HCT116 (cell line): ENCODE results near the gene CDK9. TPM values are rescaled to one million over a fixed set of nuclear protein-coding genes. Genes with fewer than 3 reads are reported as not detected.

Experiments used
- ATAC-seq: fragments of 200-7000 bp; cut with Tn5 transposase; 2 replicates; pipeline ENCODE4 v1.9.1; 2020; ENCODE audit warnings: mild to moderate bottlenecking, moderate library complexity
- BruUV-seq: library from RNA; stranded (reverse); fragments of 400-500 nt; replicated peaks from 2 replicates; lab custom pipeline; 2021; lab: Mats Ljungman, UMichigan
- CTCF ChIA-PET: fragments of 300-600 bp; sonication (Branson Sonifier 250); formaldehyde crosslinking; loops from one replicate; lab custom pipeline; 2021; ENCODE audit warnings: antibody characterized with exemption; lab: Charles Lee
- POLR2A ChIA-PET: fragments of 300-600, 350-600 bp; sonication (Branson Sonifier 250); formaldehyde crosslinking; loops from one replicate; lab custom pipeline; 2021; ENCODE audit warnings: antibody characterized with exemption; lab: Charles Lee
- RAD21 ChIA-PET, 2 experiments: fragments of 300-600 bp; sonication (Branson Sonifier 250); formaldehyde crosslinking; loops; one replicate each; lab custom pipeline; 2023; ENCODE audit warnings: low total read pairs in 2 of 2; ENCODE audit not compliant: uncharacterized antibody in 2 of 2, unreplicated experiment in 2 of 2, low non-redundant PET in 1 of 2; lab: Charles Lee
- DNase-seq: peaks from one replicate; pipeline ENCODE4 v3.0.0-alpha.2; 2010; ENCODE audit warnings: low read depth, low spot score
- H2AFZ ChIP-seq: fragments of 200-600 bp; shearing (Covaris generic), sonication (generic); 2 replicates; pipeline ENCODE4 v1.6.1; 2017; ENCODE audit warnings: low read depth, mixed run types, mixed read lengths, antibody characterized with exemption, low read length; ENCODE audit not compliant: poor library complexity, severe bottlenecking
- H3K27ac ChIP-seq: 2 replicates; pipeline ENCODE4 v1.5.1; 2012; ENCODE audit warnings: low read depth, low read length
- H3K27me3 ChIP-seq: fragments of 200-600 bp; sonication (generic); 2 replicates; pipeline ENCODE4 v1.6.1; 2016; ENCODE audit warnings: mixed run types, low read length, mixed read lengths; ENCODE audit not compliant: insufficient read depth
- H3K36me3 ChIP-seq, 2 experiments: fragments of 200-500 bp in 1 of 2; fragments of 200-600 bp in 1 of 2; sonication (Bioruptor generic) in 1 of 2; sonication (generic) in 1 of 2; 2 replicates each; pipeline versions ENCODE4 v1.5.1 to v1.6.1; 2014 to 2016; ENCODE audit warnings: low read length in 2 of 2, inconsistent platforms in 1 of 2, mixed read lengths in 1 of 2, mixed run types in 1 of 2; ENCODE audit not compliant: insufficient read depth in 2 of 2, control insufficient read depth in 1 of 2
- H3K4me1 ChIP-seq, 2 experiments: fragments of 200-600 bp in 1 of 2; sonication (generic) in 1 of 2; 2 replicates each; pipeline versions ENCODE4 v1.5.1 to v1.6.1; 2012 to 2017; ENCODE audit warnings: low read length in 2 of 2, inconsistent platforms in 1 of 2, mild to moderate bottlenecking in 1 of 2, mixed read lengths in 1 of 2, mixed run types in 1 of 2, moderate library complexity in 1 of 2; ENCODE audit not compliant: insufficient read depth in 2 of 2, control insufficient read depth in 1 of 2
- H3K4me2 ChIP-seq: fragments of 200-600 bp; sonication (generic); 2 replicates; pipeline ENCODE4 v1.6.1; 2017; ENCODE audit warnings: mixed run types, low read length, mixed read lengths
- H3K4me3 ChIP-seq, 2 experiments: fragments of 200-600 bp in 1 of 2; sonication (generic) in 1 of 2; replicated peaks in 1 of 2; 2 replicates each; pipeline ENCODE4 v1.5.1; 2011 to 2016; ENCODE audit warnings: low read length in 2 of 2, control low read depth in 1 of 2, low read depth in 1 of 2, mild to moderate bottlenecking in 1 of 2, mixed read lengths in 1 of 2, mixed run types in 1 of 2
- H3K79me2 ChIP-seq: fragments of 200-600 bp; sonication (generic); 2 replicates; pipeline ENCODE4 v1.6.1; 2017; ENCODE audit warnings: mild to moderate bottlenecking, mixed run types, low read length, moderate library complexity, mixed read lengths; ENCODE audit not compliant: insufficient read depth
- H3K9ac ChIP-seq: fragments of 200-600 bp; sonication (generic); 2 replicates; pipeline ENCODE4 v1.6.1; 2016; ENCODE audit warnings: low read length, mixed read lengths
- H3K9me2 ChIP-seq: fragments of 200-600 bp; sonication (generic), shearing (Covaris generic); 2 replicates; pipeline ENCODE4 v1.6.1; 2017; ENCODE audit warnings: mixed run types, mild to moderate bottlenecking, moderate library complexity; ENCODE audit not compliant: insufficient read depth
- H3K9me3 ChIP-seq, 2 experiments: fragments of 200-500 bp in 1 of 2; fragments of 200-600 bp in 1 of 2; sonication (Bioruptor generic) in 1 of 2; sonication (generic) in 1 of 2; 2 replicates each; pipeline ENCODE4 v1.6.1; 2014 to 2017; ENCODE audit warnings: low read length in 2 of 2, mixed read lengths in 2 of 2, inconsistent platforms in 1 of 2, low read depth in 1 of 2, mild to moderate bottlenecking in 1 of 2, mixed run types in 1 of 2, moderate library complexity in 1 of 2; ENCODE audit not compliant: control insufficient read depth in 1 of 2, insufficient read depth in 1 of 2
- H4K20me1 ChIP-seq: fragments of 200-600 bp; sonication (generic), shearing (Covaris generic); 2 replicates; pipeline ENCODE4 v1.6.1; 2017; ENCODE audit warnings: mixed run types, mild to moderate bottlenecking, moderate library complexity; ENCODE audit not compliant: insufficient read depth
- ATF3 ChIP-seq: IDR thresholded peaks from 2 replicates; pipeline ENCODE4 v1.6.1; 2012
- CBX3 ChIP-seq: IDR thresholded peaks from 2 replicates; pipeline ENCODE4 v1.6.1; 2012; ENCODE audit warnings: low read depth
- CEBPB ChIP-seq: IDR thresholded peaks from 2 replicates; pipeline ENCODE4 v1.6.1; 2012; ENCODE audit warnings: low read depth
- CTCF ChIP-seq, 3 experiments: fragments of 200-600 bp in 1 of 3; sonication (generic) in 1 of 3; IDR thresholded peaks in 2 of 3; conservative IDR thresholded peaks in 1 of 3; 2 replicates each; pipeline ENCODE4 v1.5.1; 2012 to 2017; ENCODE audit warnings: low read depth in 2 of 3, low read length in 2 of 3, antibody characterized with exemption in 1 of 3, borderline replicate concordance in 1 of 3, control low read depth in 1 of 3, mild to moderate bottlenecking in 1 of 3, mixed read lengths in 1 of 3, mixed run types in 1 of 3, moderate library complexity in 1 of 3; ENCODE audit not compliant: insufficient read depth in 1 of 3
- EGR1 ChIP-seq: IDR thresholded peaks from 2 replicates; pipeline ENCODE4 v1.6.1; 2012; ENCODE audit warnings: low read depth
- ELF1 ChIP-seq: IDR thresholded peaks from 2 replicates; pipeline ENCODE4 v1.6.1; 2012; ENCODE audit warnings: low read depth, borderline replicate concordance
- EZH2 ChIP-seq: fragments of 200-600 bp; sonication (generic); IDR thresholded peaks from 2 replicates; pipeline ENCODE4 v1.6.1; 2017; ENCODE audit warnings: antibody characterized with exemption, mixed run types
- EZH2phosphoT487 ChIP-seq: fragments of 200-600 bp; IDR thresholded peaks from 2 replicates; pipeline ENCODE4 v1.6.1; 2018; ENCODE audit warnings: antibody characterized with exemption, borderline replicate concordance
- MAX ChIP-seq: IDR thresholded peaks from 2 replicates; pipeline ENCODE4 v1.6.1; 2012
- POLR2AphosphoS5 ChIP-seq: IDR thresholded peaks from 2 replicates; pipeline ENCODE4 v1.6.1; 2011; ENCODE audit warnings: mild to moderate bottlenecking, low read depth, low read length, moderate library complexity
- RAD21 ChIP-seq: IDR thresholded peaks from 2 replicates; pipeline ENCODE4 v1.6.1; 2012; ENCODE audit warnings: low read depth, mild to moderate bottlenecking
- SIN3A ChIP-seq: IDR thresholded peaks from 2 replicates; pipeline ENCODE4 v1.6.1; 2012; ENCODE audit warnings: low read depth
- SP1 ChIP-seq: IDR thresholded peaks from 2 replicates; pipeline ENCODE4 v1.6.1; 2012; ENCODE audit warnings: low read depth
- SRF ChIP-seq: IDR thresholded peaks from 2 replicates; pipeline ENCODE4 v1.6.1; 2012; ENCODE audit warnings: low read depth
- TCF7L2 ChIP-seq: IDR thresholded peaks from 2 replicates; pipeline ENCODE4 v1.7.0; 2011; ENCODE audit warnings: borderline replicate concordance, inconsistent platforms; ENCODE audit not compliant: insufficient read depth, insufficient read length; ENCODE audit errors: extremely low read depth
- YY1 ChIP-seq: IDR thresholded peaks from 2 replicates; pipeline ENCODE4 v1.6.1; 2011; ENCODE audit warnings: low read length, low read depth, moderate library complexity, mild to moderate bottlenecking; ENCODE audit not compliant: insufficient replicate concordance; ENCODE audit errors: extremely low read depth
- intact Hi-C: fragments of 100-400 bp; cut with micrococcal nuclease; formaldehyde crosslinking; loops from 2 replicates; pipeline ENCODE4 v1.10.0; 2022
- total RNA-seq: library from RNA; stranded (reverse); gene quantifications from one replicate; pipeline ENCODE4 v1.2.1, GENCODE V29; 2021; ENCODE audit not compliant: unreplicated experiment

The CDK9 gene
- total RNA-seq, 1 experiment from 2014 or later, result 102 TPM

- Histone ChIP-seq H4K20me1 (no peaks in the 10 kb centered on the region), H3K4me2 (no peak overlapping the region), H3K9ac (no peak overlapping the region), H3K9me2 (no peaks in the 10 kb centered on the region), H3K4me3 (no peak overlapping the region), H3K36me3 (no peaks in the 10 kb centered on the region), H3K9me3 (no peaks in the 10 kb centered on the region), H3K79me2 (no peaks in the 10 kb centered on the region), H3K27me3 (no peaks in the 10 kb centered on the region), H3K4me1 (peaks cover 14 to 28% of the 10 kb centered on the region in 2 experiments), H3K27ac (no peak overlapping the region), H2AFZ (no peak overlapping the region)
- POLR2A ChIA-PET, result interaction anchor here (0.7 to 1.3 kb wide), 2 partner anchors 27 to 448 kb away, joined by 3 read pairs; no protein-coding TSS in a partner anchor
- no TSS peak for BruUV-seq
- no peak for DNase-seq
- CTCF ChIA-PET, result interaction anchor here (1.3 to 3.1 kb wide), 2 partner anchors 10 to 125 kb away, joined by 4 to 15 read pairs; partner anchors contain the start of gene TOR2A
- intact Hi-C loops, result no loop called here
- RAD21 ChIA-PET, result interaction anchor here in 1 of 2 experiments (0.6 kb wide), 1 partner anchor 219 kb away, joined by 3 read pairs; no protein-coding TSS in a partner anchor
- TF ChIP-seq EZH2 (no peak), SIN3A (no peak), MAX (no peak), EGR1 (no peak), TCF7L2 (no peak), SRF (no peak), ATF3 (no peak), CBX3 (no peak), YY1 (no peak), EZH2phosphoT487 (no peak), CTCF (IDR thresholded peaks at IDR 0.05 in 2 of 3, conservative IDR thresholded peaks at IDR 0.05 in 1 of 3; ENCODE audit: borderline replicate concordance in 1 of 3, insufficient read depth in 1 of 3, low read depth in 2 of 3, low read length in 2 of 3) (no peak), POLR2AphosphoS5 (no peak), CEBPB (no peak), RAD21 (no peak), ELF1 (no peak), SP1 (no peak)
- ATAC-seq, result no peak
These were observed 41.3 kb upstream of the CDK9 start for GRCh38 chr9:127744398-127745110.
